Measurements from ENCODE around the gene C16orf46.

GRCh38 chr16:81042821-81043220, 34.2 kb downstream of the C16orf46 start:
- TF ChIP-seq CTCF (IDR thresholded peaks at IDR 0.05) (no peak), POLR2A (IDR thresholded peaks at IDR 0.05) (no peak)

Data from Peyer's patch (tissue), 4 donors.